K562 (cell line): Measurements from ENCODE around the gene AEN. TPM values are rescaled to one million over a fixed set of nuclear protein-coding genes. Genes with fewer than 3 reads are reported as not detected.

Experiments used
- ATF1 ChIP-seq, 2 experiments: fragments of 450-650 bp in 1 of 2; IDR thresholded peaks; 2 replicates each; pipeline ENCODE4 v1.6.1; 2016; ENCODE audit warnings: missing compliant biosample characterization in 1 of 2, missing genetic modification characterization in 1 of 2
- CEBPZ ChIP-seq: fragments of 150-350 bp; IDR thresholded peaks from 2 replicates; pipeline ENCODE4 v1.6.1; 2014; ENCODE audit warnings: low read depth, mild to moderate bottlenecking, low read length, borderline replicate concordance
- EP400 ChIP-seq: fragments of 450-650 bp; IDR thresholded peaks from 2 replicates; pipeline ENCODE4 v1.6.1; 2017; ENCODE audit warnings: antibody characterized with exemption, mild to moderate bottlenecking, moderate library complexity
- FOSL1 ChIP-seq: fragments of 200-800 bp; sonication (Bioruptor generic); conservative IDR thresholded peaks from 2 replicates; pipeline ENCODE4 v1.6.1; 2016; ENCODE audit warnings: missing genetic modification characterization, missing compliant biosample characterization
- JUND ChIP-seq, 2 experiments: IDR thresholded peaks; 2 replicates in 1 of 2; 3 replicates in 1 of 2; pipeline ENCODE4 v1.6.1; 2011; ENCODE audit warnings: borderline replicate concordance in 2 of 2, low read depth in 2 of 2, low read length in 2 of 2, improper control_type of control experiment in 1 of 2, missing biosample characterization in 1 of 2, missing genetic modification characterization in 1 of 2, missing genetic modification reagents in 1 of 2
- MEIS2 ChIP-seq: fragments of 450-650 bp; IDR thresholded peaks from 2 replicates; pipeline ENCODE4 v1.6.1; 2014; ENCODE audit warnings: mild to moderate bottlenecking; ENCODE audit not compliant: partially characterized antibody
- MYC ChIP-seq, 2 experiments: fragments of 250-450 bp in 1 of 2; sonication (Bioruptor Pico) in 1 of 2; IDR thresholded peaks; 2 replicates each; pipeline versions ENCODE4 v1.5.1 to v1.6.1; 2012 to 2021; ENCODE audit warnings: low read depth in 2 of 2, borderline replicate concordance in 1 of 2, improper control_type of control experiment in 1 of 2, low read length in 1 of 2, mild to moderate bottlenecking in 1 of 2, moderate library complexity in 1 of 2
- POU5F1 ChIP-seq: fragments of 150-350 bp; IDR thresholded peaks from 2 replicates; pipeline ENCODE4 v1.6.1; 2014; ENCODE audit warnings: borderline replicate concordance, low read length, low read depth, mild to moderate bottlenecking; ENCODE audit not compliant: partially characterized antibody
- SMAD4 ChIP-seq: fragments of 250-450 bp; sonication (Bioruptor Pico); conservative IDR thresholded peaks from 2 replicates; pipeline ENCODE4 v1.8.0; 2021; ENCODE audit warnings: inconsistent platforms, mild to moderate bottlenecking, moderate library complexity
- SMARCA4 ChIP-seq: fragments of 450-650 bp; IDR thresholded peaks from 2 replicates; pipeline ENCODE4 v1.6.1; 2016
- SMARCE1 ChIP-seq: fragments of 450-650 bp; IDR thresholded peaks from 2 replicates; pipeline ENCODE4 v1.7.1; 2016; ENCODE audit warnings: mild to moderate bottlenecking
- SNIP1 ChIP-seq: fragments of 450-650 bp; IDR thresholded peaks from 2 replicates; pipeline ENCODE4 v1.7.1; 2017; ENCODE audit warnings: low read depth, mild to moderate bottlenecking
- SP2 ChIP-seq: IDR thresholded peaks from 2 replicates; pipeline ENCODE4 v1.6.1; 2011; ENCODE audit warnings: mild to moderate bottlenecking, low read depth, low read length, moderate library complexity; ENCODE audit not compliant: poor library complexity, severe bottlenecking; ENCODE audit errors: extremely low read depth
- SPI1 ChIP-seq: IDR thresholded peaks from 2 replicates; pipeline ENCODE4 v1.6.1; 2011; ENCODE audit warnings: low read depth, low read length, control low read depth, borderline replicate concordance
- TAF1 ChIP-seq: IDR thresholded peaks from 2 replicates; pipeline ENCODE4 v1.6.1; 2011; ENCODE audit warnings: mild to moderate bottlenecking, low read length, moderate library complexity; ENCODE audit not compliant: insufficient read depth, control insufficient read depth, severe bottlenecking; ENCODE audit errors: extremely low read depth
- TEAD4 ChIP-seq, 2 experiments: sonication (generic) in 1 of 2; formaldehyde crosslinking in 1 of 2; IDR thresholded peaks; 2 replicates each; pipeline versions ENCODE4 v1.6.1 to v1.8.0; 2012 to 2022; ENCODE audit warnings: borderline replicate concordance in 1 of 2, inconsistent platforms in 1 of 2, low read length in 1 of 2, mild to moderate bottlenecking in 1 of 2, missing genetic modification reagents in 1 of 2
- polyA plus RNA-seq, 8 experiments: library from polyadenylated mRNA; depleted of rRNA in 4 of 8; stranded (reverse) in 5 of 8; unstranded in 3 of 8; fragments of >200 nt; fragmentation: Nextera tagmentation in 2 of 8; fragmentation: Illumina TruSeq in 1 of 8; extraction: Ambion mirVana in 2 of 8; extraction: Trizol in 1 of 8; gene quantifications; 2 replicates each; pipeline versions ENCODE4 v1.2.1 to v1.2.3, GENCODE V29; 2011 to 2014; ENCODE audit warnings: inconsistent platforms in 1 of 8, missing spikeins in 1 of 8
- total RNA-seq, 7 experiments: library from RNA; depleted of rRNA in 6 of 7; stranded (reverse); fragments of >200 nt in 6 of 7; fragmentation: Illumina TruSeq in 2 of 7; extraction: Trizol in 2 of 7; gene quantifications; 2 replicates each; pipeline versions ENCODE4 v1.2.1 to v1.2.3, GENCODE V29; 2011 to 2021; ENCODE audit warnings: low replicate concordance in 1 of 7

Gene AEN
- total and polyA plus RNA-seq, 9 of the 15 experiments (the other 6 are each of a cell fraction or from before 2014, with no cell fraction given) = 9.0 to 51.0 (median 32.8) TPM

- TF ChIP-seq SMARCA4 (peak; percentile 35; the same call in 1 of the 2 replicates), TAF1 (no peak), MYC (IDR thresholded peaks at IDR 0.05; ENCODE audit: low read depth, low read length) (no peak), MYC (CRISPR knock-in tag; IDR thresholded peaks at IDR 0.05; ENCODE audit: borderline replicate concordance, low read depth) (no peak), POU5F1 (no peak), TEAD4 (IDR thresholded peaks at IDR 0.05; ENCODE audit: low read length) (no peak), TEAD4 (CRISPR knock-in tag; IDR thresholded peaks at IDR 0.05; ENCODE audit: borderline replicate concordance) (no peak), ATF1 (CRISPR knock-in tag; IDR thresholded peaks at IDR 0.05) (no peak), ATF1 (tag; IDR thresholded peaks at IDR 0.05) (no peak), SP2 (no peak), SMAD4 (no peak), FOSL1 (peak; percentile 89), MEIS2 (no peak), JUND (IDR thresholded peaks at IDR 0.05; ENCODE audit: borderline replicate concordance, low read depth, low read length) (peak; percentile 66; the same call in 1 of the 2 replicates), JUND (tag; IDR thresholded peaks at IDR 0.05; ENCODE audit: borderline replicate concordance, low read depth, low read length) (peak; percentile 47; the same call in 1 of the 3 replicates), CEBPZ (no peak), SNIP1 (no peak), SMARCE1 (0 out of 2 replicates have a peak, but pooled peaks have one; percentile 49), SPI1 (0 out of 2 replicates have a peak, but pooled peaks have one; percentile 30), EP400 (no peak)
- TF ChIP-seq, all 486 proteins: peak for 9
These were observed 1.9 kb downstream of the AEN start (continued) for GRCh38 chr15:88623061-88623460.
